ENCODE data around the gene NIPAL3.
"Not testable (repeated sequence)": the region's sequence is repeated elsewhere in the genome, so short reads cannot be mapped to it uniquely, and the experiment has no call there.

Gene NIPAL3

DNA sequence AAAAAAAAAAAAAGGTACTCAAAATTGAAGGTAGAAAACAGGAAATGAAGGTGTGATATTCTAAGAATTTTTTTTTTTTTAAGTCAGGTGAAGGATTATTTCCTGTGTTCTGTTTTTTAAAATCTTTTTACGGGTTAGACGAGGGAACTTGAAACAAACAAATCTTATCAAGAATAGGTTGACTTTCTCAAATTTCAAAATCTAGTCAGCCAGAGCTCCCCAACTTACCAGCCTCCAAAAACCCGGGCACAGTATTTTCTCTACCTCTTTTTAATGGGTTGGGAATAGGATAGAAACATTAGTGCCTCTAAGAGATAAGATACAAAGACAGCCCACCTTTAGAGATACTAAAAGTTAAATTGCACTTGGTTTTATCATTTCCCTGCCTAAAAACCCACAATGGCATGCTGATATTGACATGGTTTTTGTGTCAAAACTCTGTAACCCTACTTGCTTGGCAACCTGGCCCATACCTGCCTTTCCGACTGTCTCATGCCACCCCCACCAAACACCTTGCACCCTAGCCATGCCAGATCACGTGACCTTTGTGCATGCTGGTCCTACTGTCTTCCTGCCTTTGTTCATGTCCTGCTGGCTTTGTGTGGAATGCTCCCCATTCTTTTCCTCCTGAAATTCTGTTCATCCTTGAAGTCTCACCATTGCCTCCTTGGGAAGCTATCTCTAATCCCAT is 91.2 kb downstream of the NIPAL3 start:
- no peak for FAIRE-seq

DNA sequence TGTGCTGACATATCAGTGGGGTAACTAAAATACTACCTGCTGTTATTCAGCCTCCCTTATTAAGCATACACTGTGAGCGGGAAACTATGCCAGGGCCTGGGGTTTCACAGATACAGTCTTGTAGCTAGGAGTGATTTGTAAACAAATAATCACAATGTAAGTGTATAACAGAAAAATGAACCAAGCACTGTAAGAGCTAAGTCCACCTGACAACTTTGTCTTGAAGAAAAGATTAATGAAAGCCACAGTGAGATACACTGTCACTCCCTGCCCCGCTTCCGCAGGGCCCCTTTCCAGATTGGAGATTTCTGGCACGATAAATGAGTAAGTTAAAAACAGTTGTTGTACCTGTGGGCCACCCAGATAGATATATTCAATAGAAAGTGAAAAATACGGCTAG is 91.8 kb downstream of the NIPAL3 start:
- no peak for FAIRE-seq
- no peak for DNase-seq (ENCODE audit: extremely low spot score, insufficient read length, low read depth)

More for the DNA sequence above, 91.2 kb downstream of the NIPAL3 start:
- DNase-seq (ENCODE audit: extremely low spot score, insufficient read length, low read depth), result no peak

DNA sequence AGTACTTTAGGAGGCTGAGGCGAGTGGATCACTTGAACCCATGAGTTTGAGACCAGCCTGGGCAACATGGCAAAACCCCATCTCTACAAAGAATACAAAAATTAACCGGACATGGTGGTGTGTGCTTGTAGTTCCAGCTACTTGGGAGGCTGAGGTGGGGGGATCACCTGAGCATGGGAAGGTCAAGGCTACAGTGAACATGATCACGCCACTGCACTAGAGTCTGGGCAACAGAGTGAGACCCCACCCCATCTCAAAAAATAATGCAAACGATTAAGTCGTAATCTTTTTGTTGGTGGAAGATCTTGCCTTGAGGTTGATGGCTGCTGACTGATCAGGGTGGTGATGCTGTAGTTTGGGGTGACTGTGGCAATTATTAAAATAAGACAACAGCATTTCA is 93.3 kb downstream of the NIPAL3 start:
- no peak for DNase-seq (ENCODE audit: extremely low spot score, insufficient read length, low read depth)
- FAIRE-seq, result no peak

- DNase-seq (ENCODE audit: extremely low spot score, insufficient read length, low read depth), result no peak
- FAIRE-seq, result no peak
These were observed 98.1 kb downstream of the NIPAL3 start for GRCh38 chr1:24513706-24514105.

DNA sequence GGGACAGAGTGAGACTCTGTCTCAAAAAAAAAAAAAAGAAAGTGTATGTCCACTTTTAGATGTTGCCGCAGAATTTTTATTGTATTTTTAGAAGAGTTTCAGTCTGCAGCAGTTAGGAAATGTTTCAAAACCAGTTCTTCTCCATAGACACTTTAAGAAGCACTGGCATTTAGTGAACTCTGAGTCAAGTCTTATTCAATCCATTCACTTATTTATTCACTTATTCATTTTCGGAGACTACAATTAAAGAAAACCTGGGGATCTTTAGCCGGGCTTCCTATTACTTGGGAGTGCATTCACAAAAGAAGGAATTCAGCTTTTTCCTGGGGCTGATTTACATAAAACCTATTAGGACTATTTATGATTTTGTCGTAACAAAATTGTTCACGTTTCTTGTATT is 99.3 kb downstream of the NIPAL3 start:
- no peak for FAIRE-seq
- no peak for DNase-seq (ENCODE audit: extremely low spot score, insufficient read length, low read depth)

- not testable (repeated sequence) for DNase-seq (ENCODE audit: extremely low spot score, insufficient read length, low read depth)
These were observed 100.1 kb downstream of the NIPAL3 start for GRCh38 chr1:24515671-24516209.

GRCh38 chr1:24516506-24516905 is 100.9 kb downstream of the NIPAL3 start:
- no peak for FAIRE-seq
- DNase-seq (ENCODE audit: extremely low spot score, insufficient read length, low read depth), result no peak

More at GRCh38 chr1:24515671-24516209, 100.1 kb downstream of the NIPAL3 start:
- not testable (repeated sequence) for FAIRE-seq

DNA sequence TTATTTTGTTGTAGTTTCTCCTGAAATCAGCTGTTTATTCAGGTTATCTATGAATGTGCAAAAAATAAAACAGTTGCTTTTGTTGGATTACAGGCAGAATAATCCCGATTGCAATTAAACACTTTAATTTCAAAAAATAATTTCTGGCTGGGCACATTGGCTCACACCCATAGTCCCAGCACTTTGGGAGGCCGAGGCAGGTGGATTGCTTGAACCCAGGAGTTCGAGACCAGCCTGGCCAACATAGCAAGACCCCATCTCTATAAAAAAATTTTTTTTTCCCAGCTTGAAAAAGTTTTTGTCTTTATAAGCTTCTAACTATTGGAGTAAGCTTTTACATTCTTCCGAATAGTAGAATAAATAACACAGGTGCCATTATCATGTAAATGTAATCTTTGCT is 102.3 kb downstream of the NIPAL3 start:
- DNase-seq (ENCODE audit: extremely low spot score, insufficient read length, low read depth) (no peak), FAIRE-seq (no peak)

DNA sequence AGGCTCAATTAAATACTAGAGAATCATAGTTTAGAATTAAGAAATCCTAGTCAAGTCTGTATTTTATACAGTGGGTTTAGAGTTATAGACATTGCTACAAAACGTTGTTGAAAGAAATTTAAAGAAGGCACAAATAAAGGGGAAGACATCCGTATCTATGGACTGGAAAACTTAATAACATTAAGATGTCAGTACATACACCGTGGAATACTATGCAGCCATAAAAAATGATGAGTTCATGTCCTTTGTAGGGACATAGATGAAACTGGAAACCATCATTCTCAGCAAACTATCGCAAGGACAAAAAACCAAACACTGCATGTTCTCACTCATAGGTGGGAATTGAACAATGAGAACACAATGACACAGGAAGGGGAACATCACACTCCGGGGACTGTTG is 104.7 kb downstream of the NIPAL3 start:
- FAIRE-seq; DNase-seq (ENCODE audit: extremely low spot score, insufficient read length, low read depth): not testable (repeated sequence)

All from GM18507 (cell line).